GM12878 (cell line): Measurements from ENCODE around the gene MFGE8. TPM values are rescaled to one million over a fixed set of nuclear protein-coding genes. Genes with fewer than 3 reads are reported as not detected.

ENCODE experiments used
- ATAC-seq: fragments of 200-7000 bp; cut with Tn5 transposase; 3 replicates; pipeline ENCODE4 v1.9.1; 2020; ENCODE audit warnings: mild to moderate bottlenecking, moderate library complexity
- BruUV-seq: library from RNA; stranded (reverse); fragments of 400-500 nt; replicated peaks from 2 replicates; lab custom pipeline; 2021; lab: Mats Ljungman, UMichigan
- CTCF ChIA-PET: fragments of 300-600 bp; sonication (Branson Sonifier 250); formaldehyde crosslinking; extraction: SDS; loops from one replicate; lab custom pipeline; 2021; ENCODE audit warnings: inconsistent platforms; lab: Yijun Ruan, JAX
- POLR2A ChIA-PET: fragments of 350-600 bp; formaldehyde crosslinking; extraction: SDS; loops from one replicate; lab custom pipeline; 2021; ENCODE audit warnings: inconsistent platforms; lab: Charles Lee
- RAD21 ChIA-PET: fragments of 300-600 bp; sonication (Branson Sonifier 250); formaldehyde crosslinking; loops from one replicate; lab custom pipeline; 2023; ENCODE audit warnings: antibody characterized with exemption; ENCODE audit not compliant: unreplicated experiment; lab: Charles Lee
- SMC1A ChIA-PET: fragments of 300-600 bp; sonication (Branson Sonifier 250); formaldehyde crosslinking; loops from one replicate; lab custom pipeline; 2023; ENCODE audit not compliant: unreplicated experiment, uncharacterized antibody; lab: Charles Lee
- DNase-seq: peaks from one replicate; pipeline ENCODE4 v3.0.0-alpha.2; 2011; ENCODE audit warnings: low read depth, low spot score
- FAIRE-seq: peaks from 3 replicates; lab custom pipeline; 2011; peaks lifted over from hg19 to GRCh38; lab: Jason Lieb, UNC
- H2AFZ ChIP-seq: 2 replicates; pipeline ENCODE4 v1.6.0; 2011; ENCODE audit warnings: low read depth, low read length, control low read depth; ENCODE audit not compliant: control insufficient read depth
- H3K27ac ChIP-seq: 2 replicates; pipeline ENCODE4 v1.5.1; 2011; ENCODE audit warnings: control low read depth; ENCODE audit not compliant: control insufficient read depth, insufficient read depth
- H3K27me3 ChIP-seq, 2 experiments: replicated peaks in 1 of 2; 2 replicates each; pipeline versions ENCODE4 v1.6.0 to v1.6.1; 2011; ENCODE audit warnings: low read length in 1 of 2; ENCODE audit not compliant: control insufficient read depth in 2 of 2, insufficient read depth in 2 of 2
- H3K36me3 ChIP-seq, 2 experiments: 2 replicates each; pipeline ENCODE4 v1.5.1; 2011; ENCODE audit warnings: low read length in 1 of 2; ENCODE audit not compliant: control insufficient read depth in 2 of 2, insufficient read depth in 2 of 2
- H3K4me1 ChIP-seq: 2 replicates; pipeline ENCODE4 v1.6.1; 2011; ENCODE audit warnings: mild to moderate bottlenecking, low read length, moderate library complexity, mixed read lengths; ENCODE audit not compliant: control insufficient read depth, insufficient read depth
- H3K4me2 ChIP-seq: 2 replicates; pipeline ENCODE4 v1.6.0; 2011; ENCODE audit warnings: control low read depth; ENCODE audit not compliant: control insufficient read depth, insufficient read depth
- H3K4me3 ChIP-seq: fragments of 200-600 bp; sonication (generic); 2 replicates; pipeline ENCODE4 v1.5.1; 2016
- H3K79me2 ChIP-seq: 2 replicates; pipeline ENCODE4 v1.6.0; 2011; ENCODE audit warnings: low read length; ENCODE audit not compliant: control insufficient read depth, insufficient read depth
- H3K9ac ChIP-seq: 2 replicates; pipeline ENCODE4 v1.8.0; 2011; ENCODE audit warnings: low read length, control low read depth, mixed read lengths; ENCODE audit not compliant: control insufficient read depth, insufficient read depth
- H3K9me3 ChIP-seq: replicated peaks from 3 replicates; pipeline ENCODE4 v1.5.1; 2011; ENCODE audit warnings: mild to moderate bottlenecking, low read length; ENCODE audit not compliant: control insufficient read depth, insufficient read depth
- H4K20me1 ChIP-seq: 2 replicates; pipeline ENCODE4 v1.6.0; 2011; ENCODE audit not compliant: control insufficient read depth, insufficient read depth
- CREB1 ChIP-seq: IDR thresholded peaks from 2 replicates; pipeline ENCODE4 v1.6.1; 2012; ENCODE audit warnings: low read depth, mild to moderate bottlenecking, inconsistent platforms
- CUX1 ChIP-seq: IDR thresholded peaks from 2 replicates; pipeline ENCODE4 v1.6.1; 2012; ENCODE audit warnings: improper control_type of control experiment, low read depth, low read length; ENCODE audit not compliant: insufficient replicate concordance
- EP300 ChIP-seq, 2 experiments: fragments of 150-350 bp in 1 of 2; IDR thresholded peaks; 2 replicates each; pipeline ENCODE4 v1.6.1; 2011 to 2012; ENCODE audit warnings: low read depth in 2 of 2, low read length in 2 of 2, borderline replicate concordance in 1 of 2, improper control_type of control experiment in 1 of 2, inconsistent platforms in 1 of 2; ENCODE audit not compliant: control insufficient read depth in 1 of 2
- HSF1 ChIP-seq: fragments of 150-350 bp; IDR thresholded peaks from 2 replicates; pipeline ENCODE4 v1.6.1; 2014; ENCODE audit warnings: mild to moderate bottlenecking, low read depth, low read length
- IRF4 ChIP-seq: IDR thresholded peaks from 2 replicates; pipeline ENCODE4 v1.6.1; 2011; ENCODE audit warnings: low read depth, low read length
- NFYB ChIP-seq: IDR thresholded peaks from 2 replicates; pipeline ENCODE4 v1.6.1; 2011; ENCODE audit warnings: low read depth, mild to moderate bottlenecking, low read length, improper control_type of control experiment, moderate library complexity; ENCODE audit not compliant: insufficient read depth
- NRF1 ChIP-seq: conservative IDR thresholded peaks from 2 replicates; pipeline ENCODE4 v1.6.1; 2011; ENCODE audit warnings: mild to moderate bottlenecking, low read depth, low read length, improper control_type of control experiment
- PAX8 ChIP-seq: fragments of 450-650 bp; IDR thresholded peaks from 2 replicates; pipeline ENCODE4 v1.6.1; 2017; ENCODE audit warnings: mild to moderate bottlenecking, moderate library complexity
- RB1 ChIP-seq: fragments of 450-650 bp; formaldehyde crosslinking; IDR thresholded peaks from 2 replicates; pipeline ENCODE4 v1.6.1; 2017; ENCODE audit warnings: mild to moderate bottlenecking, borderline replicate concordance
- TBL1XR1 ChIP-seq: IDR thresholded peaks from 2 replicates; pipeline ENCODE4 v1.6.1; 2012; ENCODE audit warnings: low read depth, low read length, improper control_type of control experiment
- WGBS: methylation state at CpG from one replicate; pipeline ENCODE4 v1.1.6; 2016; ENCODE audit warnings: low lambda C conversion rate; ENCODE audit not compliant: insufficient replicate concordance, insufficient coverage; ENCODE audit errors: missing lambda C conversion rate; 5-methylcytosine and 5-hydroxymethylcytosine counted together
- in situ Hi-C: fragments of 300-500 bp; cut with MboI; formaldehyde crosslinking; loops from 9 replicates; pipeline ENCODE4 v1.14.3; 2018; ENCODE audit warnings: mixed read lengths
- intact Hi-C: fragments of 100-400 bp; cut with micrococcal nuclease; formaldehyde crosslinking; loops from one replicate; pipeline ENCODE4 v1.14.2; 2022; ENCODE audit not compliant: unreplicated experiment
- polyA plus RNA-seq, 11 experiments: library from polyadenylated mRNA; depleted of rRNA in 4 of 11; unstranded in 6 of 11; stranded (reverse) in 5 of 11; fragments of >200 nt; fragmentation: Nextera tagmentation in 4 of 11; fragmentation: Illumina TruSeq in 1 of 11; extraction: Ambion mirVana in 4 of 11; extraction: Trizol in 1 of 11; gene quantifications; 1 replicate in 1 of 11; 2 replicates in 10 of 11; pipeline versions ENCODE4 v1.2.1 to v1.2.3, GENCODE V29; 2011 to 2016; ENCODE audit warnings: inconsistent platforms in 2 of 11, missing spikeins in 2 of 11, low read depth in 1 of 11
- total RNA-seq, 4 experiments: library from RNA; depleted of rRNA in 3 of 4; stranded (reverse); fragments of >200 nt in 3 of 4; fragmentation: Illumina TruSeq in 1 of 4; extraction: Trizol in 1 of 4; gene quantifications; 2 replicates each; pipeline versions ENCODE4 v1.2.1 to v1.2.3, GENCODE V29; 2013 to 2021

MFGE8 gene
- total and polyA plus RNA-seq, 10 of the 15 experiments (the other 5 are each of a cell fraction or from before 2014, with no cell fraction given) = 0.81 to 5.9 (median 1.0) TPM; not detected in 2

DNA sequence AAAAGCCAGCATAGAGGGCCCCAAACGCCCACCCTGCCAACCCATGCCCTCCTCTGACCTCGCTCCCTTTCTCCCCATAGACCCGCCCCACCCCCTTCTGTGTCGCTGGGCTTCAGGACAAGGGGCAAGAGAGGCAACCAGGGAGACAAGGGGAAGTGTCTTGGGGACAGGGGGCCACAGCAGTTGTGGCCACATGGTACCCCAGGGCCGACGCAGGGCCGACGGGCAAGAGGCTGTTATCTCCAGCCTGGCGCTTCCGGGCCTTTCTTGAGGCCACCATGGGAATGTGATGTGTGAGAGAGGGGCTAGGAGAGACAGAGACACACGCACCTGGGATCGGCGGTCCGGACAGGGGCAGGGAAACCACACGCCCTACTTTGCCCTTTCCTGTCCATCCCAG, 14.4 kb downstream of the MFGE8 start:
- FAIRE-seq = no peak
- H3K9ac ChIP-seq = no peak overlapping the region

More for the DNA sequence above, 14.4 kb downstream of the MFGE8 start:
- Histone ChIP-seq H3K9me3 (no peaks in the 10 kb centered on the region), H3K27ac (no peak overlapping the region), H3K4me1 (peaks cover 3% of the 10 kb centered on the region), H3K4me2 (no peak overlapping the region), H4K20me1 (no peaks in the 10 kb centered on the region), H3K27me3 (peaks cover 0 to 5% of the 10 kb centered on the region in 2 experiments; a peak in 2 of 4 replicates), H3K36me3 (no peaks in the 10 kb centered on the region), H3K4me3 (no peak overlapping the region), H3K79me2 (no peaks in the 10 kb centered on the region), H2AFZ (no peak overlapping the region)
- no TSS peak for BruUV-seq
- DNase-seq (no peak), ATAC-seq (no peak)
- 31% methylated on average over 15 of the region's 15 CpGs for WGBS
- in situ Hi-C loops (no loop called here), intact Hi-C loops (no loop called here)
- ChIA-PET RAD21 (no interaction called here), CTCF (no interaction called here), POLR2A (no interaction called here), SMC1A (no interaction called here)
- no peak for TF ChIP-seq NRF1
- no peak for TF ChIP-seq HSF1
- TF ChIP-seq IRF4 = no peak
- no peak for TF ChIP-seq CREB1
- no peak for TF ChIP-seq TBL1XR1
- no peak for TF ChIP-seq NFYB
- no peak for TF ChIP-seq CUX1
- no peak for TF ChIP-seq PAX8
- TF ChIP-seq EP300 (IDR thresholded peaks at IDR 0.05; ENCODE audit: borderline replicate concordance in 1 of 2, control insufficient read depth in 1 of 2, low read depth in 2 of 2, low read length in 2 of 2) = no peak
- TF ChIP-seq RB1 = no peak
